Duodenal mucosa (tissue), 2 donors: ENCODE data around the gene AP5Z1.

ENCODE experiments used
- H3K27ac ChIP-seq: one replicate; pipeline ENCODE4 v1.7.0; 2013; ENCODE audit warnings: low read depth, low read length
- H3K27me3 ChIP-seq, 2 donors: one replicate each; pipeline ENCODE4 v1.7.0; 2013; ENCODE audit warnings: low read length in 2 of 2, control low read depth in 1 of 2; ENCODE audit not compliant: insufficient read depth in 2 of 2, control insufficient read depth in 1 of 2
- H3K36me3 ChIP-seq, 2 donors: one replicate each; pipeline ENCODE4 v1.7.0; 2013; ENCODE audit warnings: low read length in 2 of 2, control low read depth in 1 of 2; ENCODE audit not compliant: insufficient read depth in 2 of 2, control insufficient read depth in 1 of 2
- H3K4me1 ChIP-seq, 2 donors: one replicate each; pipeline ENCODE4 v1.7.0; 2013; ENCODE audit warnings: low read length in 2 of 2, control low read depth in 1 of 2; ENCODE audit not compliant: insufficient read depth in 2 of 2, control insufficient read depth in 1 of 2
- H3K4me3 ChIP-seq, 2 donors: one replicate each; pipeline ENCODE4 v1.7.0; 2013; ENCODE audit warnings: low read length in 2 of 2, low read depth in 1 of 2
- H3K9ac ChIP-seq, 2 donors: one replicate each; pipeline ENCODE4 v1.7.0; 2013; ENCODE audit warnings: low read length in 2 of 2, low read depth in 1 of 2
- H3K9me3 ChIP-seq, 2 donors: one replicate each; pipeline ENCODE4 v1.7.0; 2013; ENCODE audit warnings: low read length in 2 of 2, control low read depth in 1 of 2; ENCODE audit not compliant: control insufficient read depth in 1 of 2

AP5Z1 gene

GRCh38 chr7:4820967-4821471, 45.6 kb downstream of the AP5Z1 start:
- Histone ChIP-seq H3K9ac (no peak overlapping the region), H3K27ac (no peak overlapping the region), H3K27me3 (no peaks in the 10 kb centered on the region), H3K9me3 (no peaks in the 10 kb centered on the region), H3K4me1 (no peaks in the 10 kb centered on the region), H3K36me3 (no peaks in the 10 kb centered on the region), H3K4me3 (no peak overlapping the region)

GRCh38 chr7:4822677-4823076, 47.3 kb downstream of the AP5Z1 start:
- H3K4me1 ChIP-seq, result no peaks in the 10 kb centered on the region

GRCh38 chr7:4823441-4824119, 48.2 kb downstream of the AP5Z1 start:
- H3K36me3 ChIP-seq, result no peaks in the 10 kb centered on the region
- H3K4me3 ChIP-seq, result no peak overlapping the region
- H3K4me1 ChIP-seq, result no peaks in the 10 kb centered on the region
- H3K27ac ChIP-seq, result no peak overlapping the region
- no peaks in the 10 kb centered on the region for H3K9me3 ChIP-seq
- no peak overlapping the region for H3K9ac ChIP-seq
- no peaks in the 10 kb centered on the region for H3K27me3 ChIP-seq

More at GRCh38 chr7:4822677-4823076, 47.3 kb downstream of the AP5Z1 start:
- Histone ChIP-seq H3K4me3 (no peak overlapping the region), H3K36me3 (no peaks in the 10 kb centered on the region), H3K27ac (no peak overlapping the region), H3K9me3 (no peaks in the 10 kb centered on the region), H3K9ac (no peak overlapping the region), H3K27me3 (no peaks in the 10 kb centered on the region)

GRCh38 chr7:4824120-4824775, 48.8 kb downstream of the AP5Z1 start:
- no peaks in the 10 kb centered on the region for H3K36me3 ChIP-seq
- H3K27ac ChIP-seq, result no peak overlapping the region
- H3K9me3 ChIP-seq, result no peaks in the 10 kb centered on the region
- H3K9ac ChIP-seq, result no peak overlapping the region
- H3K27me3 ChIP-seq, result no peaks in the 10 kb centered on the region
- H3K4me1 ChIP-seq, result no peaks in the 10 kb centered on the region
- H3K4me3 ChIP-seq, result no peak overlapping the region

DNA sequence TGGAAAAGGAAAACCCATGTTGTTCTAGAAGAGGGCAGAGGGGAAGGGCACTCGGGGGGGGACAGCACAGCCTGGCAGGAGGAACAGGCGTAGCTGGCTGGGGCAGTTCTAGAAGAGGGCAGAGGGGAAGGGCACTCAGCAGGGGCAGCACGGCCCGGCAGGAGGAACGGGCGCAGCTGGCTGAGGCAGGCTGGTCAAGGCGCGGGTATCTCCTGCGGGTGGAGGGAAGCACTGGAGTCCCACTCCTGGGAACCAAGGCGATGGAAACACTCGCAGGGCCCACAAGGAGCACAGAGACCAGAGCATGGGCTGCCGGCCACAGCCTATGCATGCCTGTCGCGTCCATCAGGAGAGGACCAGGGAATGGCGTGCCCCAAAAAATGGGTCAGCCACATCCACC, 49.7 kb downstream of the AP5Z1 start:
- no peak overlapping the region for H3K4me3 ChIP-seq
- no peaks in the 10 kb centered on the region for H3K4me1 ChIP-seq
- no peaks in the 10 kb centered on the region for H3K9me3 ChIP-seq
- H3K36me3 ChIP-seq, result no peaks in the 10 kb centered on the region
- H3K27ac ChIP-seq, result no peak overlapping the region
- H3K27me3 ChIP-seq, result no peaks in the 10 kb centered on the region
- H3K9ac ChIP-seq, result no peak overlapping the region

- no peaks in the 10 kb centered on the region for H3K27me3 ChIP-seq
- no peaks in the 10 kb centered on the region for H3K36me3 ChIP-seq
- H3K27ac ChIP-seq, result no peak overlapping the region
- no peak overlapping the region for H3K9ac ChIP-seq
- H3K9me3 ChIP-seq, result no peaks in the 10 kb centered on the region
- H3K4me1 ChIP-seq, result no peaks in the 10 kb centered on the region
- H3K4me3 ChIP-seq, result no peak overlapping the region
Measured at GRCh38 chr7:4828720-4829383, 53.4 kb downstream of the AP5Z1 start.

DNA sequence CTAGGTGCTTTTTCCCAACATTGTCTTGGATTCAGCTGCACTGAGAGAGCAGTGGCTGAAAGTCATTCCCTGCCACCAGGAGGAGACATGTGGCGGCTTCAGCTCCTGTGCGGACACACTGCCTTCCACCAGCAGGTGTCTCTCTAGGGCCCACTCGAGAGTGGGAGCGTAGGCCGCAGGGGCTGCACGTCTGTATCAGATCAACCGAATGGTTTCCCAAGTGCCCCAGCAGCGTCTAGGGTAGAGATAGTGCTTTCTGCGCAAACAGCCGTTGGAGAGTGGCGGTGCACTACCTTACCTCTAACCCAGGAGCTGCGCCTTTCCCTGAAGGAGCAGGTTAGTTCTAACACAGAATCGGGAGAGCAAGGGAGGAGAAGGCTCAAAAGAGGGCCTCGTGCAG, 54.8 kb downstream of the AP5Z1 start:
- Histone ChIP-seq H3K36me3 (no peaks in the 10 kb centered on the region), H3K4me3 (no peak overlapping the region), H3K9ac (no peak overlapping the region), H3K9me3 (no peaks in the 10 kb centered on the region), H3K4me1 (no peaks in the 10 kb centered on the region), H3K27me3 (no peaks in the 10 kb centered on the region), H3K27ac (no peak overlapping the region)

- no peaks in the 10 kb centered on the region for H3K36me3 ChIP-seq
- no peak overlapping the region for H3K4me3 ChIP-seq
- H3K9me3 ChIP-seq, result no peaks in the 10 kb centered on the region
- no peak overlapping the region for H3K9ac ChIP-seq
- no peak overlapping the region for H3K27ac ChIP-seq
- no peaks in the 10 kb centered on the region for H3K27me3 ChIP-seq
- no peaks in the 10 kb centered on the region for H3K4me1 ChIP-seq
Measured at GRCh38 chr7:4831723-4832495, 56.5 kb downstream of the AP5Z1 start.

DNA sequence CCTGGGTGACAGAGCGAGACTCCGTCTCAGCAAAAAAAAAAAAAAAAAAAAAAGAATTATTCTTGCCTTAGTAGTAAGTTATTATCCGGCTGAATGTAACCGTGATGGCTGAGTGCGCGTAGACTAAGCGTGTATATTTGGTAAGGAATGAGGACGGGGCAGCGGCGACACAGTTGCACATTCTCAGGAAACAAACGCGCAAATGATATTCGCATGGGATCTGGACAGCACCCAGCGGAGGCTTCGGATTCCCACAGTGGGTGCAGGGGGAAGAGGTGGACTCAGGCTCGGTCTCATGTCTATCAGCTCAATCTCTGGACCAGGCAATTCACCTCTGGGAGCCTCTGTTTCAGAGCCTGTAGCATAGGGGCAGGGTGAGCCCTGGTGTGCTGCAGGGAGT, 57.3 kb downstream of the AP5Z1 start:
- H3K27me3 ChIP-seq, result no peaks in the 10 kb centered on the region
- H3K4me3 ChIP-seq, result no peak overlapping the region
- H3K27ac ChIP-seq, result no peak overlapping the region
- H3K9me3 ChIP-seq, result no peaks in the 10 kb centered on the region
- H3K9ac ChIP-seq, result no peak overlapping the region
- no peaks in the 10 kb centered on the region for H3K4me1 ChIP-seq
- no peaks in the 10 kb centered on the region for H3K36me3 ChIP-seq

DNA sequence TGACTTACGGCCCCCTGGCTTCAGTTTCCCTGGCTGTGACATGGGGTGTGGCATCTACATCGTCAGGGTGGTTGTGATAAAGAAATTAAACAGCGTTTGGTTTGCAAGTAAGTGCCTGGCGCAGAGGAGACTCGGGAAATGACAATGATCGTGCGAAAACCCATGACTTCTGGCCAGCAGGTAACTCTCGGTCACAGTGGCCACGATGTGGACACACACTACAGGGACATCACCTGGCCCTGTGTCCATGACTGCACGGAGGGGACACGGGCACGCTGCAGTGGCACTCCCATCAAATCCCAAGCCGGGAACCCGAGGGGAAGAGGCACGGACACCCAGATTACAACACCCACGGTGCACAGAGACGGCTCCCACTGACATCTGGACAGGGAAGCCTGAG, 57.8 kb downstream of the AP5Z1 start:
- Histone ChIP-seq H3K36me3 (no peaks in the 10 kb centered on the region), H3K27me3 (no peaks in the 10 kb centered on the region), H3K4me1 (no peaks in the 10 kb centered on the region), H3K4me3 (no peak overlapping the region), H3K9ac (no peak overlapping the region), H3K27ac (no peak overlapping the region), H3K9me3 (no peaks in the 10 kb centered on the region)
